ENCODE results near the gene FARP1.
"Not testable (repeated sequence)": the region's sequence is repeated elsewhere in the genome, so short reads cannot be mapped to it uniquely, and the experiment has no call there.

Gene FARP1

GRCh38 chr13:98207416-98207815 lies 64.5 kb downstream of the FARP1 start:
- no peak for DNase-seq

DNA sequence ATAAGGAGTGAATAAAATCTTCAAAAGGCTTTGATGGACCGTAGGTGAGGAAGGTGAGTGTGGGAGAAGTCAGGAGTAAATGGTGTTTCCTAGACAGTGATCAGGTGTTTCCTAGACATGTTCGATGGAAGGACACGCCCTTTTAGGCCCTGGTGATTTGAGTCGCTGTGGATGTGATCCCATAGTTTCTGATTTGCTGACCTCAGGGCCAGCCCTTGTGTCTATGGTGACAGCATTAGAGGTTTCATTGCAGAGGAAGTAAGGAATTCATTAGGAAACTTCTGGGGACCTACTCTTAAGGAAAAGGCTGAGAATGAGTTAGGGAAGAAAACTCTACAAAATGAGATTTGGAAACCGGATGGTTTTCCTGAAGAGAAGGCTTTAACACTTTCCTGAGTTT lies 65.7 kb downstream of the FARP1 start:
- no peak for DNase-seq

DNA sequence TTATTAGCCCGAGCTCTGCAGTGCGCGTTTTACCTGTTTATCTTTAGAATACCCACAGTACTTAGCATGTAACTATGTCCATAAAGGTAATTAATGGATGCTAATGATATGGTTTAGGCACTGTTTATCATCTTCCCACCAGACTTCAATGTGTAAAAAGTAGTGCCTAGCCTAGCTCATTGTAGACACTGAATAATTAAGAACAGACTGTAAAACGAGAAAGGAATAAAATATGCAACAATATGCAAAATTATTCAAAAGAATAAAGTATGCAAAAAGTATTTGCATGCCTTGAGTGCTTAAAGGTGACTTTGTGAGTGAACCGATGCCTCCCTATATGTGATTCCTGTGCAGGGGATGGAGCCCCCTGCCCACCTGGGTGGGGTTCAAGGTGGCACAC lies 69.9 kb downstream of the FARP1 start:
- DNase-seq = no peak

DNA sequence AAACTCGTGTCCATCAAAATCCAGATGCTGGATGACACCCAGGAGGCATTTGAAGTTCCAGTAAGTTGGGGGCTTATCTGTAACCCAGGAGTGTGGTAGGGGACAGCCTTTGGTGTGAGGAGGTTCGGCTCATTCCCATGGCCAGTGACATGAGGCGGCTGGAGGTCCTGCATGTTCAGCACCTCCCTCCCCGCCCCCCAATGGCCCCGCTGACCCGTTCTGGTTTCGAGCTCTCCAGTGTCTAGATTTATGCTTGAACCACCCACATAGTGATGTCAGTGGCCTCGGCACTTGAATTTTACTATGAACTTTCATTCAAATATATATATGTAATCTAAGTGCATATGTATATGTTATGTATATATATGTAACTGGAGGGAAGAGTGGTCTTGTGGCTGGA lies 70.5 kb downstream of the FARP1 start:
- no peak for DNase-seq

- DNase-seq = no peak
Observed at GRCh38 chr13:98214008-98214643, 71.2 kb downstream of the FARP1 start.

GRCh38 chr13:98214707-98215106 lies 71.8 kb downstream of the FARP1 start:
- DNase-seq = no peak

DNA sequence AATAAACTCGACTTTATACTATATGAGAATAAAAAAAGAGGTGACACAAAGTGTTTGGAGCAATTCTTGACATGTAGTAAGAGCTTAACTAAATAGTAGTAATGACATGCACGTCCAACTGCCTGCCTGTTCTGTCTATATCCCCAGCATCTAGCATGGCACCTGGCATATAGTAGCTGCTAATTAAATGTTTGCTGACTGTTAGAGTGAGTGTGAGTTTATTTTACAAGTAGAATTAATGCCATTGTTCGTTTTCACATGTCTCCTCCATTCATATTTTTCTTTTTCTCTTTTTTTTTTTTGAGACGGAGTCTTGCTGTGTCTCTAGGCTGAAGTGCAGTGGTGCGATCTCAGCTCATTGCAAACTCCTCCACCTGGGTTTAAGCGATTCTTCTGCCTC lies 72.6 kb downstream of the FARP1 start:
- no peak for DNase-seq

DNA sequence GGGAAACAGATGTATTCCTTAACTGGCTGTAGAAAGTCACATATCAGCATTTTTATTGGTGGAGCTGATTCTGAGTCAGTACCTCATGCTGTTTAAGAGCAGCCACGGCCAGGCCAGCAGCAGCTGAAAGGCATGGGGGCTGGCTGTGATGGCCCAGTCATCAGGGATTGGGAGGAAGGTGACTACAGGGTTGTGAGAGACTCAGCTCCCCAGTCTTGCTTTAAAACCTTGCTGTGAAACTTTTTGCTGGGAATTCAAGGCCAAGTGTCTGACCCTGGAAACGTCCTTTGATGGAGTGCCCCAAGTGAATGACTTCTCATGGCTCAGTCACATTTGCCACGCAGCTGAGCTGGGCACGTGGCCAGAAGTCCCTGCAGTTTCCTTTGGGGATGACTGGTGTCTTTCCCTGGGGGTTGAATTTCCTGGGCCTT lies 73.3 kb downstream of the FARP1 start:
- peak; percentile 59 for DNase-seq

GRCh38 chr13:98216711-98217285 lies 73.9 kb downstream of the FARP1 start:
- no peak for DNase-seq

GRCh38 chr13:98217597-98217996 lies 74.7 kb downstream of the FARP1 start:
- DNase-seq = no peak

GRCh38 chr13:98219685-98220084 lies 76.8 kb downstream of the FARP1 start:
- DNase-seq = no peak

- DNase-seq = no peak
Observed at GRCh38 chr13:98220271-98220791, 77.4 kb downstream of the FARP1 start.

DNA sequence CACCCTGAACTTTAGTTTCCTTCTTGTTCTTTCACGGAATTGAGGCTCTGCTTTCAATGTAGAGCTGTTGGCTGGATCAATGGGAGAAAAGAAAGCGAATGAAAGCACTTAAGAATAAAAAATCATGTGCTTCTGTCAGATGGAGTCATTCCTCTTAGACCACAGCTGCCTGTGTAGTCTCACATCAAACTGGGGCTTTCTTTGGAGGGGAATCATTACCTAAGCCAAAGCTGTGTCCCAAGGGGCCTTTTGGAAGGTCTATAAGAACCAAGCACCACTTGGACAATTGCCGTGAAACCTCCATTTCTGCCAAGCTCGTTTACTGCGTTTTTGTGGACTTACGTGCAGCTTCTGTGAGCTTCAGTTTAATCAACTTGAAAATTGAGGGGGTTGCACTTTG lies 78.3 kb downstream of the FARP1 start:
- no peak for DNase-seq

- DNase-seq = no peak
Observed at GRCh38 chr13:98222081-98222554, 79.2 kb downstream of the FARP1 start.

DNA sequence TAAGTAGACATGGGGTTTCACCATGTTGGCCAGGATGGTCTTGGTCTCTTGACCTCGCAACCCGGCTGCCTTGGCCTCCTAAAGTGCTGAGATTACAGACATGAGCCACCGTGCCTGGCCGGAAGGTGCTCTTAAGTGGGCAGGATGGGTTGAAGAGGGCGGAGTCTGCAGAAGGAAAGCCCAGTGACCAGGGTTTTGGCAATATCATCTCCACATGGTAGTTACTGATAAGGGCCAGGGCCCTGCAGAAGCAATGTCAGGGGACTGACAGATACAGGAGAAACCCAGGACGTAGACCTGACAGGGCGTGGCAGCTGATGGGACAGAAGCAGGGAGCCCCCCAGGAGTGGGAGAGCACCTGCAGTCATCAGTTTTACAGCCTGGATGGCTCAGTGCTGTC lies 79.9 kb downstream of the FARP1 start:
- no peak for DNase-seq

GRCh38 chr13:98223741-98224140 lies 80.8 kb downstream of the FARP1 start:
- no peak for DNase-seq

DNA sequence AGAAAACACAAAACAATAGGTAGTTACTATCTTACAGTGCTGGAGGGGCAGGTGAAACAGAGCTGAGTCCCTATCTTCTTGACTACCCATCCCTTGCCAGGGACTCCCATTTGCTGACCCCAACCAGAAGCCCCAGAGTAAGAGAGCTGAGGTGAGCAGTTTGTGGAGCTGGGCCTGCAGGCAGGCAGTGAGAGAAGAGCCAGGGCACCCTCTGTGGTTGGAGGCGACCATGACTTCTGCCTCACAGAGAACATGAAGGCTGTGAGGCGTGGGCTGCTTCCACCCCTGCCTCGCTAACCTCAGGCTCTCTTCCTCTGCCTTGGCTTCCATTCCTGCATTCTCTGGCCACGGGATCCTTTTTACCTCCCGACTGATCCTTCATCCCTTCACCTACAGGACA lies 81.7 kb downstream of the FARP1 start:
- DNase-seq = no peak

- no peak for DNase-seq
Observed at GRCh38 chr13:98225036-98225940, 82.4 kb downstream of the FARP1 start.

DNA sequence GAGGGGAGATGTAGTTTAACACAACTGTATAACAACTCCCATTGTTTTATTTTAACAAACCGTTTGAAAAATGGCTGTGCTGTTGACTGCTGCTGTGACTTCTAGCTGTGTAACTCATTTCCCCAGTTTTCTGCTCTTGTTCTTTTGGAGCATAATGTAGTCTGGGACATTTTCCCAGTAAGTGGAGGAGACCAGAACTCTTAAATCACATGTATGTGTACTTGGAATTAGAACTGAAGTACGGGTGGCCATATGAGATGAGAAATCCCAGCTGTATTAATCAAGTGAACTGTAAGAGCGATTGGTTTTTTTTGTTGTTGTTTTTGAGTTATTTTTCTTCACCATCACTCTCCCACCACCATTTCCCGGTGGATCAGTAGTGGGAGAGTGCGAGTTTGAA lies 83.6 kb downstream of the FARP1 start:
- no peak for DNase-seq

GRCh38 chr13:98228661-98229341 lies 85.9 kb downstream of the FARP1 start:
- no peak for DNase-seq

DNA sequence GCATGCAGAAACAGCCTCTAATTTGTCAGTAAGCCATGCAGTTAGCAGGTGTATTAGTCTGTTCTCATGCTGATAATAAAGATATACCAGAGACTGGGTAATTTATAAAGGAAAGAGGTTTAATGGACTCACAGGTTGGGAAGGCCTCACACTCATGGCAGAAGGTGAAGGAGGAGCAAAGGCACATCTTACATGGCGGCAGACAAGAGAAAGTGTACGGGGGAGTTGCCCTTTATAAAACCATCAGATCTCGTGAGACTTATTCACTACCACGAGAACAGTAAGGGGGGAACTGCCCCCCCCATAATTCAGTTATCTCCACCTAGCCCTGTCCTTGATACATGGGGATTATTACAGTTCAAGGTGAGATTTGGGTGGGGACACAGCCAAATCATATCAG lies 87.9 kb downstream of the FARP1 start:
- DNase-seq = not testable (repeated sequence)

GRCh38 chr13:98232456-98232855 lies 89.6 kb downstream of the FARP1 start:
- no peak for DNase-seq

GRCh38 chr13:98233127-98233526 lies 90.2 kb downstream of the FARP1 start:
- DNase-seq = no peak
